A673 (cell line): ENCODE measurements around the gene CATSPERD. TPM values are rescaled to one million over a fixed set of nuclear protein-coding genes. Genes with fewer than 3 reads are reported as not detected.

Experiments
- BruUV-seq: library from RNA; stranded (reverse); fragments of 400-500 nt; replicated peaks from 2 replicates; lab custom pipeline; 2021; lab: Mats Ljungman, UMichigan
- CTCF ChIA-PET: fragments of 300-600 bp; sonication (Branson Sonifier 250); formaldehyde crosslinking; loops from one replicate; lab custom pipeline; 2022; ENCODE audit warnings: antibody characterized with exemption; lab: Charles Lee
- POLR2A ChIA-PET: fragments of 300-600 bp; sonication (Branson Sonifier 250); formaldehyde crosslinking; loops from one replicate; lab custom pipeline; 2022; ENCODE audit warnings: antibody characterized with exemption; ENCODE audit not compliant: low non-redundant PET; lab: Charles Lee
- DNase-seq: peaks from one replicate; pipeline ENCODE4 v3.0.0-alpha.2; 2015; ENCODE audit warnings: low spot score
- H3K27ac ChIP-seq: fragments of 200-600 bp; sonication (generic); 2 replicates; pipeline ENCODE4 v1.5.1; 2016; ENCODE audit warnings: mixed run types, low read depth, mild to moderate bottlenecking, mixed read lengths, antibody characterized with exemption, low read length; ENCODE audit not compliant: poor library complexity, severe bottlenecking
- H3K27me3 ChIP-seq: fragments of 200-600 bp; sonication (generic); replicated peaks from 2 replicates; pipeline ENCODE4 v1.6.1; 2017; ENCODE audit warnings: mixed run types, low read depth, mild to moderate bottlenecking, mixed read lengths, antibody characterized with exemption, low read length; ENCODE audit not compliant: insufficient read depth, poor library complexity
- H3K36me3 ChIP-seq: fragments of 200-600 bp; sonication (generic); 2 replicates; pipeline ENCODE4 v1.6.1; 2016; ENCODE audit warnings: mixed run types, mild to moderate bottlenecking, mixed read lengths, antibody characterized with exemption, low read length; ENCODE audit not compliant: insufficient read depth, poor library complexity, severe bottlenecking
- H3K4me1 ChIP-seq: fragments of 200-600 bp; sonication (generic); 2 replicates; pipeline ENCODE4 v1.6.1; 2017; ENCODE audit warnings: mixed run types, mild to moderate bottlenecking, mixed read lengths, antibody characterized with exemption, low read length; ENCODE audit not compliant: insufficient read depth, poor library complexity, severe bottlenecking
- H3K4me3 ChIP-seq: fragments of 200-600 bp; sonication (generic); 2 replicates; pipeline ENCODE4 v1.5.1; 2016; ENCODE audit warnings: low read depth, mixed run types, mild to moderate bottlenecking, mixed read lengths, low read length; ENCODE audit not compliant: poor library complexity, severe bottlenecking
- H3K9me3 ChIP-seq: fragments of 200-600 bp; sonication (generic); 2 replicates; pipeline ENCODE4 v1.6.1; 2016; ENCODE audit warnings: mixed run types, low read depth, mild to moderate bottlenecking, mixed read lengths, antibody characterized with exemption, low read length; ENCODE audit not compliant: poor library complexity, severe bottlenecking
- EZH2 ChIP-seq: fragments of 200-600 bp; sonication (generic); IDR thresholded peaks from 2 replicates; pipeline ENCODE4 v1.6.1; 2017; ENCODE audit warnings: borderline replicate concordance, low read depth, mild to moderate bottlenecking, mixed read lengths, antibody characterized with exemption, low read length; ENCODE audit not compliant: poor library complexity, severe bottlenecking
- intact Hi-C: fragments of 100-400 bp; cut with micrococcal nuclease; formaldehyde crosslinking; loops from one replicate; pipeline ENCODE4 v1.10.0; 2022; ENCODE audit not compliant: unreplicated experiment
- total RNA-seq: library from RNA; stranded (reverse); gene quantifications from 2 replicates; pipeline ENCODE4 v1.2.3, GENCODE V29; 2021
- TF ChIP-seq, protein P1 (sequence below): fragments of 300-800, 200-600 bp; sonication (generic); conservative IDR thresholded peaks from 2 replicates; pipeline ENCODE4 v1.5.1; 2017; ENCODE audit warnings: low read depth, mild to moderate bottlenecking, antibody characterized with exemption, low read length, moderate library complexity, mixed read lengths

The CATSPERD gene
- total RNA-seq, 1 experiment from 2014 or later = not detected

GRCh38 chr19:5808120-5808816 lies 87.8 kb downstream of the CATSPERD start:
- Histone ChIP-seq H3K9me3 (no peaks in the 10 kb centered on the region), H3K27me3 (no peaks in the 10 kb centered on the region), H3K4me1 (peaks cover 21% of the 10 kb centered on the region), H3K27ac (no peak overlapping the region), H3K36me3 (no peaks in the 10 kb centered on the region), H3K4me3 (no peak overlapping the region)
- TF ChIP-seq, protein P1, sequence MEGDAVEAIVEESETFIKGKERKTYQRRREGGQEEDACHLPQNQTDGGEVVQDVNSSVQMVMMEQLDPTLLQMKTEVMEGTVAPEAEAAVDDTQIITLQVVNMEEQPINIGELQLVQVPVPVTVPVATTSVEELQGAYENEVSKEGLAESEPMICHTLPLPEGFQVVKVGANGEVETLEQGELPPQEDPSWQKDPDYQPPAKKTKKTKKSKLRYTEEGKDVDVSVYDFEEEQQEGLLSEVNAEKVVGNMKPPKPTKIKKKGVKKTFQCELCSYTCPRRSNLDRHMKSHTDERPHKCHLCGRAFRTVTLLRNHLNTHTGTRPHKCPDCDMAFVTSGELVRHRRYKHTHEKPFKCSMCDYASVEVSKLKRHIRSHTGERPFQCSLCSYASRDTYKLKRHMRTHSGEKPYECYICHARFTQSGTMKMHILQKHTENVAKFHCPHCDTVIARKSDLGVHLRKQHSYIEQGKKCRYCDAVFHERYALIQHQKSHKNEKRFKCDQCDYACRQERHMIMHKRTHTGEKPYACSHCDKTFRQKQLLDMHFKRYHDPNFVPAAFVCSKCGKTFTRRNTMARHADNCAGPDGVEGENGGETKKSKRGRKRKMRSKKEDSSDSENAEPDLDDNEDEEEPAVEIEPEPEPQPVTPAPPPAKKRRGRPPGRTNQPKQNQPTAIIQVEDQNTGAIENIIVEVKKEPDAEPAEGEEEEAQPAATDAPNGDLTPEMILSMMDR = no peak
- TF ChIP-seq EZH2 = no peak
- CTCF ChIA-PET = interaction anchor here (0.7 kb wide), 1 partner anchor 31 kb away, joined by 4 read pairs; no protein-coding TSS in a partner anchor
- BruUV-seq = no TSS peak
- DNase-seq = no peak
- intact Hi-C loops = no loop called here
- POLR2A ChIA-PET = no interaction called here

GRCh38 chr19:5809053-5809452 lies 88.6 kb downstream of the CATSPERD start:
- Histone ChIP-seq H3K9me3 (no peaks in the 10 kb centered on the region), H3K36me3 (no peaks in the 10 kb centered on the region), H3K4me1 (peaks cover 16% of the 10 kb centered on the region), H3K27ac (no peak overlapping the region), H3K4me3 (no peak overlapping the region), H3K27me3 (no peaks in the 10 kb centered on the region)
- no peak for DNase-seq
- intact Hi-C loops = no loop called here
- CTCF ChIA-PET = interaction anchor here (0.7 kb wide), 1 partner anchor 31 kb away, joined by 4 read pairs; no protein-coding TSS in a partner anchor
- TF ChIP-seq, protein P1 = no peak
- no peak for TF ChIP-seq EZH2
- no TSS peak for BruUV-seq
- POLR2A ChIA-PET = no interaction called here

DNA sequence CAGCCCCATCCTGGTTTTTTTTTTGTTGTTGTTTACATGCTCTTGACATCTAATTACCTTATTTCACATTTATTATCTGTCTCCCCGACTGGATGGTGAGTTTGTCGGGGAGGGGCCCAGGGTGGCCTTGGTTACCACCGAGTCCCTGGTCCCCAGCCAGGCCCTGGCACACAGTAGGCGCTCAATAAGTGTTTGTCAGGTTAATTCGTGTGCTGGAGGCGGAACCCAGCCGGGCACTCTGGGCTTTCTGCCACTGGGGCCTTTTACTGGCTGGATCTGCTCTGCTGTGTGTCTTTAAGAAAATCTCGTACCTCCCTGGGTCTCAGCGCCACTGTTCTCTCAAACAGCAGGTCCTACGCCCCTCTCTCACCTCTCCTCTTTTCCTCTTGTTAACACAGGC lies 89.0 kb downstream of the CATSPERD start:
- H3K27me3 ChIP-seq = no peaks in the 10 kb centered on the region
- H3K27ac ChIP-seq = no peak overlapping the region
- DNase-seq = no peak
- CTCF ChIA-PET = no interaction called here
- POLR2A ChIA-PET = no interaction called here
- no peak overlapping the region for H3K4me3 ChIP-seq
- peaks cover 13% of the 10 kb centered on the region for H3K4me1 ChIP-seq
- H3K36me3 ChIP-seq = no peaks in the 10 kb centered on the region
- no peak for TF ChIP-seq EZH2
- TF ChIP-seq, protein P1 = no peak
- H3K9me3 ChIP-seq = no peaks in the 10 kb centered on the region
- intact Hi-C loops = no loop called here
- no TSS peak for BruUV-seq
